HCT116 (cell line): ENCODE data around the gene WDR62. TPM values are rescaled to one million over a fixed set of nuclear protein-coding genes. Genes with fewer than 3 reads are reported as not detected.

Experiments
- ATAC-seq: fragments of 200-7000 bp; cut with Tn5 transposase; 2 replicates; pipeline ENCODE4 v1.9.1; 2020; ENCODE audit warnings: mild to moderate bottlenecking, moderate library complexity
- BruUV-seq: library from RNA; stranded (reverse); fragments of 400-500 nt; replicated peaks from 2 replicates; lab custom pipeline; 2021; lab: Mats Ljungman, UMichigan
- CTCF ChIA-PET: fragments of 300-600 bp; sonication (Branson Sonifier 250); formaldehyde crosslinking; loops from one replicate; lab custom pipeline; 2021; ENCODE audit warnings: antibody characterized with exemption; lab: Charles Lee
- POLR2A ChIA-PET: fragments of 300-600, 350-600 bp; sonication (Branson Sonifier 250); formaldehyde crosslinking; loops from one replicate; lab custom pipeline; 2021; ENCODE audit warnings: antibody characterized with exemption; lab: Charles Lee
- RAD21 ChIA-PET, 2 experiments: fragments of 300-600 bp; sonication (Branson Sonifier 250); formaldehyde crosslinking; loops; one replicate each; lab custom pipeline; 2023; ENCODE audit warnings: low total read pairs in 2 of 2; ENCODE audit not compliant: uncharacterized antibody in 2 of 2, unreplicated experiment in 2 of 2, low non-redundant PET in 1 of 2; lab: Charles Lee
- DNase-seq: peaks from one replicate; pipeline ENCODE4 v3.0.0-alpha.2; 2010; ENCODE audit warnings: low read depth, low spot score
- H2AFZ ChIP-seq: fragments of 200-600 bp; shearing (Covaris generic), sonication (generic); 2 replicates; pipeline ENCODE4 v1.6.1; 2017; ENCODE audit warnings: low read depth, mixed run types, mixed read lengths, antibody characterized with exemption, low read length; ENCODE audit not compliant: poor library complexity, severe bottlenecking
- H3K27ac ChIP-seq: 2 replicates; pipeline ENCODE4 v1.5.1; 2012; ENCODE audit warnings: low read depth, low read length
- H3K27me3 ChIP-seq: fragments of 200-600 bp; sonication (generic); 2 replicates; pipeline ENCODE4 v1.6.1; 2016; ENCODE audit warnings: mixed run types, low read length, mixed read lengths; ENCODE audit not compliant: insufficient read depth
- H3K36me3 ChIP-seq, 2 experiments: fragments of 200-500 bp in 1 of 2; fragments of 200-600 bp in 1 of 2; sonication (Bioruptor generic) in 1 of 2; sonication (generic) in 1 of 2; 2 replicates each; pipeline versions ENCODE4 v1.5.1 to v1.6.1; 2014 to 2016; ENCODE audit warnings: low read length in 2 of 2, inconsistent platforms in 1 of 2, mixed read lengths in 1 of 2, mixed run types in 1 of 2; ENCODE audit not compliant: insufficient read depth in 2 of 2, control insufficient read depth in 1 of 2
- H3K4me1 ChIP-seq, 2 experiments: fragments of 200-600 bp in 1 of 2; sonication (generic) in 1 of 2; 2 replicates each; pipeline versions ENCODE4 v1.5.1 to v1.6.1; 2012 to 2017; ENCODE audit warnings: low read length in 2 of 2, inconsistent platforms in 1 of 2, mild to moderate bottlenecking in 1 of 2, mixed read lengths in 1 of 2, mixed run types in 1 of 2, moderate library complexity in 1 of 2; ENCODE audit not compliant: insufficient read depth in 2 of 2, control insufficient read depth in 1 of 2
- H3K4me2 ChIP-seq: fragments of 200-600 bp; sonication (generic); 2 replicates; pipeline ENCODE4 v1.6.1; 2017; ENCODE audit warnings: mixed run types, low read length, mixed read lengths
- H3K4me3 ChIP-seq, 2 experiments: fragments of 200-600 bp in 1 of 2; sonication (generic) in 1 of 2; replicated peaks in 1 of 2; 2 replicates each; pipeline ENCODE4 v1.5.1; 2011 to 2016; ENCODE audit warnings: low read length in 2 of 2, control low read depth in 1 of 2, low read depth in 1 of 2, mild to moderate bottlenecking in 1 of 2, mixed read lengths in 1 of 2, mixed run types in 1 of 2
- H3K79me2 ChIP-seq: fragments of 200-600 bp; sonication (generic); 2 replicates; pipeline ENCODE4 v1.6.1; 2017; ENCODE audit warnings: mild to moderate bottlenecking, mixed run types, low read length, moderate library complexity, mixed read lengths; ENCODE audit not compliant: insufficient read depth
- H3K9ac ChIP-seq: fragments of 200-600 bp; sonication (generic); 2 replicates; pipeline ENCODE4 v1.6.1; 2016; ENCODE audit warnings: low read length, mixed read lengths
- H3K9me2 ChIP-seq: fragments of 200-600 bp; sonication (generic), shearing (Covaris generic); 2 replicates; pipeline ENCODE4 v1.6.1; 2017; ENCODE audit warnings: mixed run types, mild to moderate bottlenecking, moderate library complexity; ENCODE audit not compliant: insufficient read depth
- H3K9me3 ChIP-seq, 2 experiments: fragments of 200-500 bp in 1 of 2; fragments of 200-600 bp in 1 of 2; sonication (Bioruptor generic) in 1 of 2; sonication (generic) in 1 of 2; 2 replicates each; pipeline ENCODE4 v1.6.1; 2014 to 2017; ENCODE audit warnings: low read length in 2 of 2, mixed read lengths in 2 of 2, inconsistent platforms in 1 of 2, low read depth in 1 of 2, mild to moderate bottlenecking in 1 of 2, mixed run types in 1 of 2, moderate library complexity in 1 of 2; ENCODE audit not compliant: control insufficient read depth in 1 of 2, insufficient read depth in 1 of 2
- H4K20me1 ChIP-seq: fragments of 200-600 bp; sonication (generic), shearing (Covaris generic); 2 replicates; pipeline ENCODE4 v1.6.1; 2017; ENCODE audit warnings: mixed run types, mild to moderate bottlenecking, moderate library complexity; ENCODE audit not compliant: insufficient read depth
- ATF3 ChIP-seq: IDR thresholded peaks from 2 replicates; pipeline ENCODE4 v1.6.1; 2012
- CBX3 ChIP-seq: IDR thresholded peaks from 2 replicates; pipeline ENCODE4 v1.6.1; 2012; ENCODE audit warnings: low read depth
- CEBPB ChIP-seq: IDR thresholded peaks from 2 replicates; pipeline ENCODE4 v1.6.1; 2012; ENCODE audit warnings: low read depth
- CTCF ChIP-seq, 3 experiments: fragments of 200-600 bp in 1 of 3; sonication (generic) in 1 of 3; IDR thresholded peaks in 2 of 3; conservative IDR thresholded peaks in 1 of 3; 2 replicates each; pipeline ENCODE4 v1.5.1; 2012 to 2017; ENCODE audit warnings: low read depth in 2 of 3, low read length in 2 of 3, antibody characterized with exemption in 1 of 3, borderline replicate concordance in 1 of 3, control low read depth in 1 of 3, mild to moderate bottlenecking in 1 of 3, mixed read lengths in 1 of 3, mixed run types in 1 of 3, moderate library complexity in 1 of 3; ENCODE audit not compliant: insufficient read depth in 1 of 3
- EGR1 ChIP-seq: IDR thresholded peaks from 2 replicates; pipeline ENCODE4 v1.6.1; 2012; ENCODE audit warnings: low read depth
- EZH2 ChIP-seq: fragments of 200-600 bp; sonication (generic); IDR thresholded peaks from 2 replicates; pipeline ENCODE4 v1.6.1; 2017; ENCODE audit warnings: antibody characterized with exemption, mixed run types
- EZH2phosphoT487 ChIP-seq: fragments of 200-600 bp; IDR thresholded peaks from 2 replicates; pipeline ENCODE4 v1.6.1; 2018; ENCODE audit warnings: antibody characterized with exemption, borderline replicate concordance
- JUND ChIP-seq: IDR thresholded peaks from 2 replicates; pipeline ENCODE4 v1.6.1; 2012
- MAX ChIP-seq: IDR thresholded peaks from 2 replicates; pipeline ENCODE4 v1.6.1; 2012
- POLR2A ChIP-seq: IDR thresholded peaks from 2 replicates; pipeline ENCODE4 v1.7.0; 2011; ENCODE audit warnings: borderline replicate concordance; ENCODE audit not compliant: insufficient read depth, insufficient read length; ENCODE audit errors: extremely low read depth
- POLR2AphosphoS5 ChIP-seq: IDR thresholded peaks from 2 replicates; pipeline ENCODE4 v1.6.1; 2011; ENCODE audit warnings: mild to moderate bottlenecking, low read depth, low read length, moderate library complexity
- RAD21 ChIP-seq: IDR thresholded peaks from 2 replicates; pipeline ENCODE4 v1.6.1; 2012; ENCODE audit warnings: low read depth, mild to moderate bottlenecking
- REST ChIP-seq: IDR thresholded peaks from 2 replicates; pipeline ENCODE4 v1.6.1; 2012; ENCODE audit warnings: low read depth
- SP1 ChIP-seq: IDR thresholded peaks from 2 replicates; pipeline ENCODE4 v1.6.1; 2012; ENCODE audit warnings: low read depth
- SRF ChIP-seq: IDR thresholded peaks from 2 replicates; pipeline ENCODE4 v1.6.1; 2012; ENCODE audit warnings: low read depth
- TCF7L2 ChIP-seq: IDR thresholded peaks from 2 replicates; pipeline ENCODE4 v1.7.0; 2011; ENCODE audit warnings: borderline replicate concordance, inconsistent platforms; ENCODE audit not compliant: insufficient read depth, insufficient read length; ENCODE audit errors: extremely low read depth
- YY1 ChIP-seq: IDR thresholded peaks from 2 replicates; pipeline ENCODE4 v1.6.1; 2011; ENCODE audit warnings: low read length, low read depth, moderate library complexity, mild to moderate bottlenecking; ENCODE audit not compliant: insufficient replicate concordance; ENCODE audit errors: extremely low read depth
- ZBTB33 ChIP-seq: IDR thresholded peaks from 2 replicates; pipeline ENCODE4 v1.6.1; 2011; ENCODE audit warnings: mild to moderate bottlenecking, low read length, moderate library complexity; ENCODE audit not compliant: insufficient replicate concordance; ENCODE audit errors: extremely low read depth
- ZFX ChIP-seq: fragments of 450-650 bp; IDR thresholded peaks from 2 replicates; pipeline ENCODE4 v1.6.1; 2017
- ZNF274 ChIP-seq: fragments of 200-500 bp; sonication (Bioruptor generic); IDR thresholded peaks from 2 replicates; pipeline ENCODE4 v1.6.1; 2014; ENCODE audit warnings: mild to moderate bottlenecking, low read depth, low read length, inconsistent platforms
- intact Hi-C: fragments of 100-400 bp; cut with micrococcal nuclease; formaldehyde crosslinking; loops from 2 replicates; pipeline ENCODE4 v1.10.0; 2022
- total RNA-seq: library from RNA; stranded (reverse); gene quantifications from one replicate; pipeline ENCODE4 v1.2.1, GENCODE V29; 2021; ENCODE audit not compliant: unreplicated experiment

WDR62 gene
- total RNA-seq, 1 experiment from 2014 or later, result 17.0 TPM

GRCh38 chr19:36049080-36049698 lies 5.5 kb upstream of the WDR62 start:
- CTCF ChIA-PET, result no interaction called here
- ATAC-seq, result no peak

More at GRCh38 chr19:36049080-36049698, 5.5 kb upstream of the WDR62 start:
- H3K36me3 ChIP-seq, result no peaks in the 10 kb centered on the region
- no peak overlapping the region for H3K4me3 ChIP-seq
- no peaks in the 10 kb centered on the region for H3K9me3 ChIP-seq
- peaks cover 9 to 25% of the 10 kb centered on the region in 2 experiments; a peak in 3 of 4 replicates for H3K4me1 ChIP-seq
- no peak overlapping the region for H3K9ac ChIP-seq
- H3K4me2 ChIP-seq, result no peak overlapping the region
- RAD21 ChIA-PET, result no interaction called here
- intact Hi-C loops, result no loop called here
- TF ChIP-seq CTCF (IDR thresholded peaks at IDR 0.05 in 2 of 3, conservative IDR thresholded peaks at IDR 0.05 in 1 of 3; ENCODE audit: borderline replicate concordance in 1 of 3, insufficient read depth in 1 of 3, low read depth in 2 of 3, low read length in 2 of 3) (no peak), SP1 (no peak), EZH2phosphoT487 (no peak), EZH2 (no peak), ATF3 (no peak), RAD21 (no peak), CBX3 (no peak), YY1 (no peak), MAX (no peak), CEBPB (no peak), POLR2A (no peak), TCF7L2 (no peak), SRF (no peak), ZNF274 (no peak), REST (no peak), ZBTB33 (no peak), EGR1 (no peak), JUND (no peak), ZFX (no peak), POLR2AphosphoS5 (no peak)
- no peak overlapping the region for H2AFZ ChIP-seq
- no peaks in the 10 kb centered on the region for H3K79me2 ChIP-seq
- no peak for DNase-seq
- H3K27ac ChIP-seq, result no peak overlapping the region
- BruUV-seq, result no TSS peak
- no peaks in the 10 kb centered on the region for H3K27me3 ChIP-seq
- no peaks in the 10 kb centered on the region for H3K9me2 ChIP-seq
- H4K20me1 ChIP-seq, result no peaks in the 10 kb centered on the region
- POLR2A ChIA-PET, result no interaction called here
